ENCODE measurements around the gene MMP24OS. TPM values are rescaled to one million over a fixed set of nuclear protein-coding genes. Genes with fewer than 3 reads are reported as not detected.
A peak's percentile ranks its signal among the peaks of the same experiment; 100 is the strongest.

Gene MMP24OS
- total and polyA plus RNA-seq, 10 of the 15 experiments (the other 5 are each of a cell fraction or from before 2014, with no cell fraction given) = 2.0 to 30.9 (median 10.9) TPM

- in situ Hi-C loops (cut with MboI) = loop anchor here (5.0 to 25.0 kb wide), 2 partner anchors 117 to 427 kb away; partner anchors contain the start of genes EDEM2 and NCOA6
- Histone ChIP-seq H3K27ac (ENCODE audit: control insufficient read depth, insufficient read depth) (no peak overlapping the region), H3K4me2 (ENCODE audit: control insufficient read depth, insufficient read depth) (no peak overlapping the region), H3K79me2 (ENCODE audit: control insufficient read depth, insufficient read depth, low read length) (no peaks in the 10 kb centered on the region), H3K9me3 (replicated peaks; ENCODE audit: control insufficient read depth, insufficient read depth, low read length) (no peaks in the 10 kb centered on the region), H3K36me3 (ENCODE audit: control insufficient read depth in 2 of 2, insufficient read depth in 2 of 2, low read length in 1 of 2) (no peaks in the 10 kb centered on the region; a peak in 1 of 4 replicates), H3K27me3 (replicated peaks in 1 of 2; ENCODE audit: control insufficient read depth in 2 of 2, insufficient read depth in 2 of 2, low read length in 1 of 2) (no peaks in the 10 kb centered on the region), H3K4me3 (no peak overlapping the region), H3K4me1 (ENCODE audit: control insufficient read depth, insufficient read depth, low read length) (no peaks in the 10 kb centered on the region), H2AFZ (ENCODE audit: control insufficient read depth, low read depth, low read length) (no peak overlapping the region), H4K20me1 (ENCODE audit: control insufficient read depth, insufficient read depth) (no peaks in the 10 kb centered on the region), H3K9ac (ENCODE audit: control insufficient read depth, insufficient read depth, low read length) (no peak overlapping the region)
- ATAC-seq = no peak
- ChIA-PET CTCF (interaction anchor here (0.9 to 1.1 kb wide), 2 partner anchors 118 to 120 kb away, joined by 3 to 4 read pairs; partner anchors contain the start of gene EDEM2), RAD21 (ENCODE audit: unreplicated experiment) (no interaction called here), SMC1A (ENCODE audit: uncharacterized antibody, unreplicated experiment) (interaction anchor here (0.6 to 1.2 kb wide), 2 partner anchors 13 to 118 kb away, joined by 3 to 4 read pairs; no protein-coding TSS in a partner anchor), POLR2A (no interaction called here)
- BruUV-seq (replicated peaks) = no TSS peak
- intact Hi-C loops (cut with micrococcal nuclease; ENCODE audit: unreplicated experiment) = loop anchor here (5.0 kb wide), 1 partner anchor 167 kb away; no protein-coding TSS in a partner anchor
- TF ChIP-seq BCLAF1 (IDR thresholded peaks at IDR 0.05) (no peak), KLF5 (IDR thresholded peaks at IDR 0.05; ENCODE audit: partially characterized antibody) (no peak), LARP7 (IDR thresholded peaks at IDR 0.05) (no peak), NFYB (IDR thresholded peaks at IDR 0.05; ENCODE audit: insufficient read depth, low read depth, low read length) (no peak), RAD21 (IDR thresholded peaks at IDR 0.05; ENCODE audit: insufficient read depth, low read depth, low read length) (0 out of 2 replicates have a peak, but pooled peaks have one; percentile 12), MEF2B (IDR thresholded peaks at IDR 0.05; ENCODE audit: partially characterized antibody, poor library complexity, severe bottlenecking) (no peak), ZBTB33 (IDR thresholded peaks at IDR 0.05) (no peak)
- no peak for FAIRE-seq
- DNase-seq (ENCODE audit: low read depth, low spot score) = no peak
- 25% methylated on average over 1 of the region's 1 CpG for WGBS (ENCODE audit: insufficient coverage, insufficient replicate concordance, low lambda C conversion rate, missing lambda C conversion rate)
These were observed 13.2 kb downstream of the MMP24OS start for GRCh38 chr20:35264755-35265154.
